ENCODE results near the gene TLCD1. TPM values are rescaled to one million over a fixed set of nuclear protein-coding genes. Genes with fewer than 3 reads are reported as not detected.
A peak's percentile ranks its signal among the peaks of the same experiment; 100 is the strongest.
"Not testable (repeated sequence)": the region's sequence is repeated elsewhere in the genome, so short reads cannot be mapped to it uniquely, and the experiment has no call there.

Gene TLCD1
- polyA plus RNA-seq, 12 donors: 2.5 to 5.4 (median 3.4) TPM; not detected in 2

DNA sequence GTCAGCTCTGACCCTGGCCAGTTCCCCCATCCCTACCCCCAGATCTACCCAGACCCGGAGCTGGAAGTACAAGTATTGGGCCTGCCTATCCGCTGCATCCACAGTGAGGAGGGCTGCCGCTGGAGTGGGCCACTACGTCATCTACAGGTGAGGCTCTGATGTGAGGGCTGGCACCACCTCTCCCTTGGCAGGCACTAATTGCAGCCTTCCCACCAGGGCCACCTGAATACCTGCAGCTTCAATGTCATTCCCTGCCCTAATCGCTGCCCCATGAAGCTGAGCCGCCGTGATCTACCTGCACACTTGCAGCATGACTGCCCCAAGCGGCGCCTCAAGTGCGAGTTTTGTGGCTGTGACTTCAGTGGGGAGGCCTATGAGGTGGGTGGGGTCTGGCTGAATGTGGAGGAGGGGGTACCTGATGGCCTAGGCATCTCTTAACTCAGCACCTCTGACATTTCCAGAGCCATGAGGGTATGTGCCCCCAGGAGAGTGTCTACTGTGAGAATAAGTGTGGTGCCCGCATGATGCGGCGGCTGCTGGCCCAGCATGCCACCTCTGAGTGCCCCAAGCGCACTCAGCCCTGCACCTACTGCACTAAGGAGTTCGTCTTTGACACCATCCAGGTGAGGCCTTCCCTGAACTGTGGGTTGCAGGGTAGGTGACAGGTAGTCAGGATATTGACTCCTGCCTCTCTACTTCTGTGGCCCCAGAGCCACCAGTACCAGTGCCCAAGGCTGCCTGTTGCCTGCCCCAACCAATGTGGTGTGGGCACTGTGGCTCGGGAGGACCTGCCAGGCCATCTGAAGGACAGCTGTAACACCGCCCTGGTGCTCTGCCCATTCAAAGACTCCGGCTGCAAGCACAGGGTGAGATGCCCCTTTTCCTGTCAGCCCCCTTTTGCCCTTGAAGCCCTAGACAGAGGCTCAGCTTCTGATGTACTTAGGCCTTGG, 22.0 kb upstream of the TLCD1 start:
- DNase-seq: no peak

DNA sequence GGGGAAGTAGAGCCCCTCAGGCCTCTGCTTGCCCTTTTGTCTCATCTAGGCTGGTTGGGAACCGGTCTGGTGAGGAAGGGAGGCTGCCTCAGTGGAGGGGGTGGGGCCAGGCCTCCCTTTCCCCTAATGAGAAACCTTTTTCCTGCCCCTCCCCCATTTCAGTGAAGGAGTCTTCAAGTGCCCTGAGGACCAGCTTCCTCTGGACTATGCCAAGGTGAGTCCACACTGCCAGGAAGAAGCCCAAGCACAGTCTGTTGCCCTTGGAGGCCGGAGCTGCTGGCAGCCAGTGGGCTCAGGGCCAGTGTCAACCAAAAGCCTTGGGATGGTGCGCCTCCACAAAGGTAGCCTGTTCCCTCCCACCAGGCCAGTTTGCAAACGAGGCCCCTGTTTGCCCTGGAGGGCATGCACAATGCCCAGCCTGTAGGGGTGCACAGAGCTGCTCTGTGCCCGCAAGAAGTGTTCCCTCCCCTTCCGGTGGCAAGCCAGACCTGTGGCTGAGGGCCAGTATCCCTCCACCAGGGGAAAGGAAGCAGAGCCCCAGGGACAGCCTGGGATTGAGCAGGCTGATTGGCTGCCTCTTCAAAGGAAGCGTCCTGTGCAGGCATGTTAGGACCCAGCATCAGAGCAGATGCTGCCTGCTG, 21.1 kb upstream of the TLCD1 start:
- no peak for DNase-seq

GRCh38 chr17:28746611-28747050, 20.6 kb upstream of the TLCD1 start:
- DNase-seq: no peak

DNA sequence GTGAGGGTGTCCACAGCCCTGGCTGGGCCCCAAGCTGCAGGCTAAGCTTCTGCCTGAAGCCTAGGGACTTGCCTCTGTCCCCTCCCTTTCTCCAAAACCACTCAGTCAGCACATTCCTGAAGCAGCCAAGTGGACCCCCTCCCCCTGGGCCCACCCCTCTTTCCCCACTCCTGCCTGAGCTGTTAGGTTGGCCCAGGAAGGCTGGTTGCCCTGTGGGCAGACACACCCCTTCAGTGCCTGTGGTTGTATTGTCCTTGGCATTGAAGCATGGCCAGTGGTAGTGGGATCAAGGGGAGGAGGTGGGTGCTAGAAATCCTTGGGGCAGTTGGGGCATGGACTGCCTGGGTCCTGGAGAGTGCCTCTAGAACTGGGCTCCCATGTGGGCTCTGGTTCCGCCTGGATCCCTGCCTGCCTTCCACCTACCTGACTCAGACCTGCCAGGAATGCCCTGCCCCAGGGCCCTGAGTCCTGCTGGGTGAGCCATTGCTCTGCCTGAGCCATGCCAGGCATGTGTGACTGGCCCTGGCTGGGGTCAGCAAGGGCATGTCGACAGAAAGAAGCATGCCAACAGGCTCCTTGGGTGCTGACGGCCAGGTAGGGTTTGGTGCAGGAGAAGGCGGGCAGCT, 19.9 kb upstream of the TLCD1 start:
- DNase-seq: no peak

DNA sequence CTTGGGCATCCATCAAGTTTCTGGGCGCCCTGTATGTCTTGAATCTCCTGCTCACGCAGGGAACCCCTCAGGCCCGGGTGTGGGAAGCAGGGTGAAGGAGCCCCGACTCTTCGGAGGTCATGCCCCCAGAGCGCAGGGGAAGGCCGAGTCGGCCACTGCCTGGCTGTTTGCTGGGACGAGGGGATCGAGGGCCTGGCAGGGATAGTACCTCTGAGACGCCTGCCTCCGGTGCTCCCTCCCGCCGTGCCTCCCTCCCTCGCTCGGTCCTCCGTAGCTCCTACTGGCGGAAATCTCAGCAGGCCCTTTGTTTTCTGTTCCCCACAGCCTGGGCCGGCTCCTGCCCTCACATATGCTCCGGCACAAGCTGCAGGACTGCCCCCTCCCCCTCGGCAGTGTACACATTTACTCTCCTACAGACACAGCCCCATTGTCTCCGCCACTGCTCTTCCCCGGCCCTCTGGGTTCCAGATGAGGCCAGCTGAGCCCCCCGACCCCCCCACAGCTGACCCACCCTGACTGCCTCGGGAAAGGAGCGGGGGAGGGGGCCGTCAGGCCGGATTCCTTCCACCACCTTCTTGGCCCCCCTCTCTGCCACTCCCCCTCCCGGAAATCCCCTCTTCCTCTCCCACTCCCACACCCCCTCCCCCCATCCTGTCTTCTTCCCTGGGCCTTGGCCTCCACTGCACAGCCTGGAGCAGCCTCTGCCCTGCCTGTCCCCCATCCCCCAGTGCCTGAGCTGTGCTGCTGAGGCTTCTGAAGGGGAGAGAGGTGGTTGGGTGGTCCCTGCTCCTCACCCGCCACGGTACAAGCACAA, 19.1 kb upstream of the TLCD1 start:
- DNase-seq: peak; percentile 57

DNA sequence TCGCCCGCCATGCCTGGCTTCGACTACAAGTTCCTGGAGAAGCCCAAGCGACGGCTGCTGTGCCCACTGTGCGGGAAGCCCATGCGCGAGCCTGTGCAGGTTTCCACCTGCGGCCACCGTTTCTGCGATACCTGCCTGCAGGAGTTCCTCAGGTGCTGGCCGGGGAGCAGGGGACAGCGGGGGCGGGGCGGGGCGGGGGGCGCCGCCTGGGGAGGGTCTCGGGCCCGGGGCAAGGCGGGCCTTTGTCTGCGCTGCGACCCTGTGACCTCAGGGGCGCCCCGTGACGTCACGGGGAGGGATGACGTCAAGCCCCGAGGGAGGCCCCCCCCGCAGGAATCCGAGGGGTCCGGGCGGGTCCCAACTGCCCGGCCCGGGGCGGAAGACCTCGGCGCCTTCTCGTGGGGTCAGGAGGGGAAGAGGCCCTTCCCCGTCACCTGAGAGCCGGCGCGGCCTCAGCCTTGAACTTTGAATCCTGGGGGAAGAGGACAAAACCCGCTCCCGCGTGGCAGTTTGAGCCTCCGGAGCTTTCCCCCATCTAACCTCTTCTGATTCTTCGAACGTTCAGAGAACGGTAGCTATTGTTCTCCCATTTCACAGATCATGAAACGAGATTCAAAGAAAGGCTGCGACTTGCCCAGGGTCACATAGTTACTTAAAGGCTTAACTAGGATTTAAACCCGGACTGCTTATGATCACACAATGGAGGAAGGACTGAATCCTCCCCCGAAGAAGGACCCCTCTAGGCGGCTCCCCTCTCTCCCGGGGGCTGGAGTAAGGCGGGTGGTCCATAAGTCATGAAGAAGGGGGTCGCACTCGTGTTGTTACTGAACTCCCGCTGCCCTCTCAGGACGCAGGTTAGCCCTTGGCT, 18.3 kb upstream of the TLCD1 start:
- DNase-seq: peak; percentile 65

- peak; percentile 86 for DNase-seq
These were observed 17.4 kb upstream of the TLCD1 start, which contains the start of gene TRAF4 for GRCh38 chr17:28743243-28744103. Gene TRAF4 (plus strand): TSS chr17:28744011. CDS start chr17:28744113, 102 bp downstream.

- no peak for DNase-seq
These were observed 15.6 kb upstream of the TLCD1 start for GRCh38 chr17:28741358-28742349.

DNA sequence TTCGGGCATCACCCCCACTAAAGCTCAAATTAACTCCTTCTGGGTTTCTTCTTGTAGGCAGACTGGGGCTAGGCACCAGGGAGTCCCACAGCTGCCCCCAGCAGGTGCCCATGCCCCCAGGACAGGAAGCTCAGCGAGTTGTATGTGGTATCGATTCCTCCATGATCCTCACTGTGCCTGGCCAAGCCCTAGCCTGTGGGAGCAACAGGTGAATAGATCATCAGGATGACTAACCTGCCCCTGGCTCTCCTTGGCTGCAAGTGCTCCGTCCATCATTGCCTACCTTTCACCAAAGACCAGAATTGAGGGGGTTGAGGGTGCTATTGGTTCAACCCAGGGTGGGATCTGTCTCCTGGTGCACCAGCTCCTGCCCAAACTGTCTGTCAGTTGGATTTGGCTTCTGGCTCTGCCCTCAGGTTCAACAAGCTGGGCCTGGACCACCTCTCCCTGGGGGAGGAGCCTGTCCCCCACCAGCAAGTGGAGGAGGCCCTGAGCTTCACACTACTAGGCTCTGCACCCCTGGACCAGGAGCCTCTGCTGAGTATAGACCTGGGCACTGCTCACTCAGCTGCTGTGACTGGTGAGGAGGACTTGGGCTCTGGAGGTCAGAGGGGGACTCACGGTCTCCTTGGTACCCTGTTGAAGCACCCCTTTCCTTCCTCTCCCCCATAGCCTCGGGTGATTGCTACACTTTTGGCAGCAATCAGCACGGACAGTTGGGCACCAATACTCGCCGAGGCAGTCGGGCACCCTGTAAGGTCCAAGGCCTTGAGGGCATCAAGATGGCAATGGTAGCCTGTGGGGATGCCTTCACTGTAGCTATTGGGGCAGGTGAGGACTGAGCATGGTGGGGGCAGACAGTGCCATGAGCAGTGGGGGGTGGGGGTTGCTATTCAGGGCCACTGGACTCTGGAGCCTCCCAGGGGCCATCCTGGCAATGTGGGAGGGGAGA, 14.6 kb upstream of the TLCD1 start:
- DNase-seq: no peak

GRCh38 chr17:28738680-28739384, 12.8 kb upstream of the TLCD1 start:
- DNase-seq: no peak

GRCh38 chr17:28737770-28738679, 12.0 kb upstream of the TLCD1 start:
- DNase-seq: no peak

- DNase-seq: no peak
These were observed 11.3 kb upstream of the TLCD1 start for GRCh38 chr17:28737316-28737715.

- DNase-seq: not testable (repeated sequence)
These were observed 10.1 kb upstream of the TLCD1 start for GRCh38 chr17:28735913-28736769.

DNA sequence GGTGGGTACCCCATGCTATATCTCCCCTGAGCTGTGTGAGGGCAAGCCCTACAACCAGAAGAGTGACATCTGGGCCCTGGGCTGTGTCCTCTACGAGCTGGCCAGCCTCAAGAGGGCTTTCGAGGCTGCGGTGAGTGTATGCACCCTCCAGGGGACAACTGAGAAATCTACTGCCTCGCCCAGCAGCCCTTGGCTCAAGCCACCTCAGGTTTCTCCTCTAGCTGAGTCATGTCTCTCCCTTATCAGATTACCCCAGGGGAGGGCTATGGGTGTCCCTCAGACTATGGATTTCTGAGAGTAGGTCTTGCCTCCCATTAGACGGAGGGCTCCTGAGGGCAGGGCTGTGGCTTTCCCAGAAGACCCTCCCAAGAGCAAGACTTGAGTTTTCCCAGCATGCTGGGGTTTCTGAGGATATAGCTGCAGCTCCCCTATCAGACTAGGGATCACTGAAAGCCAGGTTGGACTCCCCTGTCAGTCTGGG, 9.2 kb upstream of the TLCD1 start:
- no peak for DNase-seq

All from muscle of arm (tissue), 12 donors.